Neural cell (in vitro differentiated cells): ENCODE results near the gene THOP1.

Experiments
- EP300 ChIP-seq: fragments of 450-650 bp; conservative IDR thresholded peaks from 2 replicates; pipeline ENCODE4 v1.6.1; 2014; ENCODE audit warnings: antibody characterized with exemption, mild to moderate bottlenecking, moderate library complexity; ENCODE audit not compliant: poor library complexity, severe bottlenecking
- EZH2 ChIP-seq: fragments of 200-600, 300-800 bp; shearing (Covaris generic), sonication (generic); IDR thresholded peaks from 2 replicates; pipeline ENCODE4 v1.6.1; 2014; ENCODE audit warnings: antibody characterized with exemption, low read length, borderline replicate concordance, mild to moderate bottlenecking; ENCODE audit not compliant: insufficient read depth, poor library complexity, severe bottlenecking
- MXI1 ChIP-seq: fragments of 450-650 bp; conservative IDR thresholded peaks from 2 replicates; pipeline ENCODE4 v1.6.1; 2014; ENCODE audit warnings: antibody characterized with exemption, mild to moderate bottlenecking; ENCODE audit not compliant: poor library complexity, severe bottlenecking
- POLR2AphosphoS5 ChIP-seq: IDR thresholded peaks from 2 replicates; pipeline ENCODE4 v1.6.1; 2012
- RAD21 ChIP-seq: fragments of 450-650 bp; conservative IDR thresholded peaks from 2 replicates; pipeline ENCODE4 v1.6.1; 2014; ENCODE audit warnings: antibody characterized with exemption, mild to moderate bottlenecking, moderate library complexity
- SMC3 ChIP-seq: fragments of 450-650 bp; conservative IDR thresholded peaks from 2 replicates; pipeline ENCODE4 v1.6.1; 2014; ENCODE audit warnings: antibody characterized with exemption, mild to moderate bottlenecking, moderate library complexity; ENCODE audit not compliant: poor library complexity
- TF ChIP-seq, protein P1 (sequence below): fragments of 450-650 bp; IDR thresholded peaks from 2 replicates; pipeline ENCODE4 v1.5.1; 2014; ENCODE audit warnings: antibody characterized with exemption, mild to moderate bottlenecking, moderate library complexity; ENCODE audit not compliant: poor library complexity, severe bottlenecking
- TF ChIP-seq, protein P2 (sequence below): IDR thresholded peaks from 2 replicates; pipeline ENCODE4 v1.6.1; 2012; ENCODE audit warnings: borderline replicate concordance

DNA sequence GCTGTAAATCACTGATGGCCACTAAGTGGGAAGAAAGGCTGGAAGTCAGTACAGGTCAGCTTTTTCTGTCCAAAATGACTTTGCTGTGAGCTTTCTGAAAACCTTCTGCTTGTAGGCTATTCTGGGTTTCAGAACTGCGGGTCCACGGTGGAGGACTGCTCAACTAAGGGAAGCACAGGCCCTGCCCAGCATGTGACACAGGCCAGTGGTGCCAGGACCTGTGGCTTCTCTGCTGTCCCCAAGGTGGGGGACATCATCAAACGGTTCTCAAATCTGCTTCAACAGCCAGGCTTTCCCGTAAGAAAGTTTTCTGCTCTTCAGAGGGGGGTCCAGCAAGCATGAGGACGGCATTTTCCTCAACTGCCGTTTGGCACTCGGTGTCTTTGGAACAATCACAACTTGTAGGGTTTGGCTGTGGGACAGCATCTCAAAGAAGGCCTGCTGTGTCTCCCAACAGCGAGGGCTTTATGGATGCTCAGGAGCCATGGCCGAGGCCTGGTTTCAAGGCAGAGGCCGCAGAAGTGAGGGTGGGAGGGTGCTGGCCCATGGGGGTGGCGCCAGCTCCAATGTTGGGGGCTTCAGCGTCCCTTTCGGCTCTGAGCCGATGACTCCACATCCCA is 6.1 kb upstream of the THOP1 start:
- TF ChIP-seq SMC3, result no peak
- TF ChIP-seq, protein P1, sequence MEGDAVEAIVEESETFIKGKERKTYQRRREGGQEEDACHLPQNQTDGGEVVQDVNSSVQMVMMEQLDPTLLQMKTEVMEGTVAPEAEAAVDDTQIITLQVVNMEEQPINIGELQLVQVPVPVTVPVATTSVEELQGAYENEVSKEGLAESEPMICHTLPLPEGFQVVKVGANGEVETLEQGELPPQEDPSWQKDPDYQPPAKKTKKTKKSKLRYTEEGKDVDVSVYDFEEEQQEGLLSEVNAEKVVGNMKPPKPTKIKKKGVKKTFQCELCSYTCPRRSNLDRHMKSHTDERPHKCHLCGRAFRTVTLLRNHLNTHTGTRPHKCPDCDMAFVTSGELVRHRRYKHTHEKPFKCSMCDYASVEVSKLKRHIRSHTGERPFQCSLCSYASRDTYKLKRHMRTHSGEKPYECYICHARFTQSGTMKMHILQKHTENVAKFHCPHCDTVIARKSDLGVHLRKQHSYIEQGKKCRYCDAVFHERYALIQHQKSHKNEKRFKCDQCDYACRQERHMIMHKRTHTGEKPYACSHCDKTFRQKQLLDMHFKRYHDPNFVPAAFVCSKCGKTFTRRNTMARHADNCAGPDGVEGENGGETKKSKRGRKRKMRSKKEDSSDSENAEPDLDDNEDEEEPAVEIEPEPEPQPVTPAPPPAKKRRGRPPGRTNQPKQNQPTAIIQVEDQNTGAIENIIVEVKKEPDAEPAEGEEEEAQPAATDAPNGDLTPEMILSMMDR, result no peak
- TF ChIP-seq EP300, result no peak
- no peak for TF ChIP-seq EZH2
- no peak for TF ChIP-seq RAD21
- no peak for TF ChIP-seq POLR2AphosphoS5
- no peak for TF ChIP-seq MXI1
- TF ChIP-seq, protein P2, sequence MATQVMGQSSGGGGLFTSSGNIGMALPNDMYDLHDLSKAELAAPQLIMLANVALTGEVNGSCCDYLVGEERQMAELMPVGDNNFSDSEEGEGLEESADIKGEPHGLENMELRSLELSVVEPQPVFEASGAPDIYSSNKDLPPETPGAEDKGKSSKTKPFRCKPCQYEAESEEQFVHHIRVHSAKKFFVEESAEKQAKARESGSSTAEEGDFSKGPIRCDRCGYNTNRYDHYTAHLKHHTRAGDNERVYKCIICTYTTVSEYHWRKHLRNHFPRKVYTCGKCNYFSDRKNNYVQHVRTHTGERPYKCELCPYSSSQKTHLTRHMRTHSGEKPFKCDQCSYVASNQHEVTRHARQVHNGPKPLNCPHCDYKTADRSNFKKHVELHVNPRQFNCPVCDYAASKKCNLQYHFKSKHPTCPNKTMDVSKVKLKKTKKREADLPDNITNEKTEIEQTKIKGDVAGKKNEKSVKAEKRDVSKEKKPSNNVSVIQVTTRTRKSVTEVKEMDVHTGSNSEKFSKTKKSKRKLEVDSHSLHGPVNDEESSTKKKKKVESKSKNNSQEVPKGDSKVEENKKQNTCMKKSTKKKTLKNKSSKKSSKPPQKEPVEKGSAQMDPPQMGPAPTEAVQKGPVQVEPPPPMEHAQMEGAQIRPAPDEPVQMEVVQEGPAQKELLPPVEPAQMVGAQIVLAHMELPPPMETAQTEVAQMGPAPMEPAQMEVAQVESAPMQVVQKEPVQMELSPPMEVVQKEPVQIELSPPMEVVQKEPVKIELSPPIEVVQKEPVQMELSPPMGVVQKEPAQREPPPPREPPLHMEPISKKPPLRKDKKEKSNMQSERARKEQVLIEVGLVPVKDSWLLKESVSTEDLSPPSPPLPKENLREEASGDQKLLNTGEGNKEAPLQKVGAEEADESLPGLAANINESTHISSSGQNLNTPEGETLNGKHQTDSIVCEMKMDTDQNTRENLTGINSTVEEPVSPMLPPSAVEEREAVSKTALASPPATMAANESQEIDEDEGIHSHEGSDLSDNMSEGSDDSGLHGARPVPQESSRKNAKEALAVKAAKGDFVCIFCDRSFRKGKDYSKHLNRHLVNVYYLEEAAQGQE, result no peak
